A549 (cell line): ENCODE results near the gene CPNE7. TPM values are rescaled to one million over a fixed set of nuclear protein-coding genes. Genes with fewer than 3 reads are reported as not detected.

ENCODE experiments used
- ATAC-seq, 2 experiments: fragments of 200-7000 bp in 1 of 2; fragments of >200 bp in 1 of 2; cut with Nextera tagmentation in 1 of 2; cut with Tn5 transposase in 1 of 2; 3 replicates each; pipeline versions ENCODE4 v1.8.0 to v1.9.1; 2018 to 2020; ENCODE audit warnings: mild to moderate bottlenecking in 1 of 2, moderate library complexity in 1 of 2
- CTCF ChIA-PET: fragments of 300-600 bp; sonication (Branson Sonifier 250); formaldehyde crosslinking; extraction: SDS; loops from one replicate; lab custom pipeline; 2021; ENCODE audit warnings: antibody characterized with exemption, inconsistent platforms; lab: Yijun Ruan, JAX
- POLR2A ChIA-PET: fragments of 350-600 bp; formaldehyde crosslinking; extraction: SDS; loops from one replicate; lab custom pipeline; 2021; ENCODE audit warnings: antibody characterized with exemption, inconsistent platforms; lab: Yijun Ruan, JAX
- DNase-seq, 2 experiments: peaks; one replicate each; pipeline versions ENCODE4 v3.0.0 to v3.0.0-alpha.2; 2011 to 2016; ENCODE audit warnings: low read depth in 1 of 2, low spot score in 1 of 2
- FAIRE-seq: peaks from 2 replicates; lab custom pipeline; 2011; peaks lifted over from hg19 to GRCh38; lab: Jason Lieb, UNC
- H3K27ac ChIP-seq, 2 experiments: fragments of >200 bp; sonication (Bioruptor Twin); formaldehyde crosslinking; 3 replicates each; pipeline ENCODE4 v1.5.1; 2016 to 2017
- H3K4me1 ChIP-seq: fragments of >200 bp; sonication (Bioruptor Twin); formaldehyde crosslinking; 3 replicates; pipeline ENCODE4 v1.6.1; 2016
- H3K4me2 ChIP-seq: fragments of >200 bp; sonication (Bioruptor Twin); formaldehyde crosslinking; 3 replicates; pipeline ENCODE4 v1.6.1; 2016
- H3K4me3 ChIP-seq: fragments of >200 bp; sonication (Bioruptor Twin); formaldehyde crosslinking; 3 replicates; pipeline ENCODE4 v1.5.1; 2016
- H3K9me3 ChIP-seq: fragments of >200 bp; sonication (Bioruptor Twin); formaldehyde crosslinking; 3 replicates; pipeline ENCODE4 v1.6.1; 2016
- CHD2 ChIP-seq: fragments of 150-350 bp; IDR thresholded peaks from 2 replicates; pipeline ENCODE4 v1.6.1; 2014; ENCODE audit warnings: low read length; ENCODE audit not compliant: partially characterized antibody
- EHF ChIP-seq: fragments of 250-450 bp; sonication (Bioruptor Pico); IDR thresholded peaks from 2 replicates; pipeline ENCODE4 v1.5.0; 2020; ENCODE audit warnings: mild to moderate bottlenecking
- EHMT2 ChIP-seq: fragments of 200-600 bp; sonication (generic); IDR thresholded peaks from 2 replicates; pipeline ENCODE4 v1.6.1; 2016; ENCODE audit warnings: antibody characterized with exemption, low read depth, mild to moderate bottlenecking, moderate library complexity
- FOSL2 ChIP-seq, 2 experiments: fragments of 450-650 bp in 1 of 2; fragments of >200 bp in 1 of 2; sonication (Bioruptor Twin) in 1 of 2; formaldehyde crosslinking; IDR thresholded peaks; 2 replicates each; pipeline versions ENCODE4 v1.5.0 to v1.6.1; 2016 to 2020; ENCODE audit warnings: mild to moderate bottlenecking in 1 of 2, moderate library complexity in 1 of 2
- FOXS1 ChIP-seq: fragments of 250-450 bp; sonication (Bioruptor Pico); IDR thresholded peaks from 2 replicates; pipeline ENCODE4 v1.5.0; 2020; ENCODE audit warnings: mild to moderate bottlenecking, moderate library complexity
- HOXA7 ChIP-seq: fragments of 250-450 bp; sonication (Bioruptor Pico); IDR thresholded peaks from 2 replicates; pipeline ENCODE4 v1.5.0; 2020; ENCODE audit warnings: mild to moderate bottlenecking, moderate library complexity
- HOXB13 ChIP-seq: fragments of 250-450 bp; sonication (Bioruptor Pico); IDR thresholded peaks from 2 replicates; pipeline ENCODE4 v1.5.0; 2020; ENCODE audit warnings: low read depth, mild to moderate bottlenecking, moderate library complexity
- MYC ChIP-seq: IDR thresholded peaks from 2 replicates; pipeline ENCODE4 v1.6.1; 2012; ENCODE audit warnings: mild to moderate bottlenecking, inconsistent platforms, low read length, improper control_type of control experiment, borderline replicate concordance
- POLR2A ChIP-seq: IDR thresholded peaks from 2 replicates; pipeline ENCODE4 v1.6.1; 2012; ENCODE audit warnings: mild to moderate bottlenecking, low read length
- POLR2AphosphoS2 ChIP-seq: conservative IDR thresholded peaks from 2 replicates; pipeline ENCODE4 v1.6.1; 2012; ENCODE audit warnings: low read length, improper control_type of control experiment, inconsistent platforms
- RARB ChIP-seq: fragments of 250-450 bp; sonication (Bioruptor Pico); IDR thresholded peaks from 2 replicates; pipeline ENCODE4 v1.8.0; 2021; ENCODE audit warnings: mild to moderate bottlenecking, moderate library complexity
- RCOR1 ChIP-seq: fragments of 150-350 bp; IDR thresholded peaks from 2 replicates; pipeline ENCODE4 v1.6.1; 2014; ENCODE audit warnings: antibody characterized with exemption, low read length, low read depth
- SMC3 ChIP-seq: fragments of >200 bp; sonication (Bioruptor Twin); formaldehyde crosslinking; IDR thresholded peaks from 3 replicates; pipeline ENCODE4 v1.6.1; 2018; ENCODE audit warnings: inconsistent platforms
- SREBF2 ChIP-seq: fragments of 450-650 bp; IDR thresholded peaks from 2 replicates; pipeline ENCODE4 v1.6.1; 2014; ENCODE audit warnings: mild to moderate bottlenecking, moderate library complexity
- TFCP2L1 ChIP-seq: fragments of 250-450 bp; sonication (Bioruptor Pico); IDR thresholded peaks from 2 replicates; pipeline ENCODE4 v1.5.0; 2021; ENCODE audit warnings: mild to moderate bottlenecking
- ZC3H11A ChIP-seq: fragments of 450-650 bp; IDR thresholded peaks from 2 replicates; pipeline ENCODE4 v1.6.1; 2014; ENCODE audit warnings: antibody characterized with exemption, mild to moderate bottlenecking
- WGBS: methylation state at CpG from one replicate; pipeline ENCODE4 v1.1.6; 2017; ENCODE audit errors: missing lambda C conversion rate; 5-methylcytosine and 5-hydroxymethylcytosine counted together
- polyA plus RNA-seq, 4 experiments: library from polyadenylated mRNA; depleted of rRNA in 3 of 4; stranded (reverse); fragments of >200 nt; fragmentation: RNase III in 1 of 4; extraction: RNeasy Plus Mini Kit Qiagen cat#74134 plus additional on column Dnase treatment in 1 of 4; gene quantifications; 2 replicates in 3 of 4; 3 replicates in 1 of 4; pipeline ENCODE4 v1.2.3, GENCODE V29; 2011 to 2017
- TF ChIP-seq, protein P1 (sequence below): fragments of 450-650 bp; IDR thresholded peaks from 2 replicates; pipeline ENCODE4 v1.6.1; 2014; ENCODE audit warnings: antibody characterized with exemption
- TF ChIP-seq, protein P2 (sequence below): fragments of >200 bp; sonication (Bioruptor Twin); formaldehyde crosslinking; IDR thresholded peaks from 2 replicates; pipeline ENCODE4 v1.6.1; 2016
- TF ChIP-seq, protein P3 (sequence below): IDR thresholded peaks from 2 replicates; pipeline ENCODE4 v1.6.1; 2012
- TF ChIP-seq, protein P4 (sequence below): IDR thresholded peaks from 2 replicates; pipeline ENCODE4 v1.6.1; 2012

The CPNE7 gene
- polyA plus RNA-seq, 2 of the 4 experiments (the other 2 are of a cell fraction), result 22.8 to 45.2 TPM

DNA sequence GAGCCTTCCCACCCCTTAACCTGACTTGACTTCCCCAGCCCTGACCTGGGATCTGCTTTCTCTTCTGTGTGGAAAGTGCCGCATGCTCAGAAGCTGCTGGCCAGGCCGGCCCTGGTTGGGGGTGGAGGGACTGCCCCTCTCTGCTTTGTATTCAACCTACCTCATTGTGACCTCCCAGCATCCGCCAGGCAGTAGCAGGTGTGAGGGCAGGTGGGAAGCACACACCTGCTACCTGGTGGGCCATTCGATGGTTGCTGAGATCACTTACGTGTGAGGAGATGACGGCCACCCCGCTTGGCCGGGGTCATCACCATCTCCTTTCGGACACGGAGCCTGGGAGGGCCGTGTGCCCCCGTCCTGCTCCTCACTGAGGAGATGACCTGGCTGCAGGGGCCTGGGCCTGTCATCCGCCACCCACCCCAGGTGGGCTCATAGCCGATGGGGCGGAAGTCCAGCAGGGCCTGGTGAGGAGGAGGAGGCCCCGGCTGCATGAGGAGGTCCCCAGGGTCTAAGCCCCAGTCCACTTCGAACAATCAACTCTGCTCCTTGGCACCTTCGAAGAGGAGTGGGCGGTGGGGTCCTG, 7.1 kb downstream of the CPNE7 start:
- Histone ChIP-seq H3K9me3 (no peaks in the 10 kb centered on the region), H3K4me1 (peaks cover 22% of the 10 kb centered on the region), H3K27ac (peak overlapping the region; percentile 78), H3K4me3 (no peak overlapping the region), H3K4me2 (no peak overlapping the region; the same call in 2 of the 3 replicates)
- FAIRE-seq (no peak), ATAC-seq (no peak), DNase-seq (no peak)
- ChIA-PET CTCF (interaction anchor here (1.6 to 3.8 kb wide), 2 partner anchors 17 to 33 kb away, joined by 6 to 17 read pairs; no protein-coding TSS in a partner anchor), POLR2A (no interaction called here)
- TF ChIP-seq, protein P1, sequence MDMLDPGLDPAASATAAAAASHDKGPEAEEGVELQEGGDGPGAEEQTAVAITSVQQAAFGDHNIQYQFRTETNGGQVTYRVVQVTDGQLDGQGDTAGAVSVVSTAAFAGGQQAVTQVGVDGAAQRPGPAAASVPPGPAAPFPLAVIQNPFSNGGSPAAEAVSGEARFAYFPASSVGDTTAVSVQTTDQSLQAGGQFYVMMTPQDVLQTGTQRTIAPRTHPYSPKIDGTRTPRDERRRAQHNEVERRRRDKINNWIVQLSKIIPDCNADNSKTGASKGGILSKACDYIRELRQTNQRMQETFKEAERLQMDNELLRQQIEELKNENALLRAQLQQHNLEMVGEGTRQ, result no peak
- TF ChIP-seq, protein P2, sequence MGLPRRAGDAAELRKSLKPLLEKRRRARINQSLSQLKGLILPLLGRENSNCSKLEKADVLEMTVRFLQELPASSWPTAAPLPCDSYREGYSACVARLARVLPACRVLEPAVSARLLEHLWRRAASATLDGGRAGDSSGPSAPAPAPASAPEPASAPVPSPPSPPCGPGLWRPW, result no peak
- TF ChIP-seq HOXB13 (CRISPR knock-in tag) (no peak), RCOR1 (no peak), FOXS1 (CRISPR knock-in tag) (no peak), POLR2AphosphoS2 (no peak), RARB (CRISPR knock-in tag) (no peak), CHD2 (no peak), EHMT2 (no peak)
- TF ChIP-seq, protein P3, sequence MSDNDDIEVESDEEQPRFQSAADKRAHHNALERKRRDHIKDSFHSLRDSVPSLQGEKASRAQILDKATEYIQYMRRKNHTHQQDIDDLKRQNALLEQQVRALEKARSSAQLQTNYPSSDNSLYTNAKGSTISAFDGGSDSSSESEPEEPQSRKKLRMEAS, result no peak
- TF ChIP-seq, protein P4, sequence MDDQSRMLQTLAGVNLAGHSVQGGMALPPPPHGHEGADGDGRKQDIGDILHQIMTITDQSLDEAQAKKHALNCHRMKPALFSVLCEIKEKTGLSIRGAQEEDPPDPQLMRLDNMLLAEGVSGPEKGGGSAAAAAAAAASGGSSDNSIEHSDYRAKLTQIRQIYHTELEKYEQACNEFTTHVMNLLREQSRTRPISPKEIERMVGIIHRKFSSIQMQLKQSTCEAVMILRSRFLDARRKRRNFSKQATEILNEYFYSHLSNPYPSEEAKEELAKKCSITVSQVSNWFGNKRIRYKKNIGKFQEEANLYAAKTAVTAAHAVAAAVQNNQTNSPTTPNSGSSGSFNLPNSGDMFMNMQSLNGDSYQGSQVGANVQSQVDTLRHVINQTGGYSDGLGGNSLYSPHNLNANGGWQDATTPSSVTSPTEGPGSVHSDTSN, result no peak
- 98% methylated on average over 10 of the region's 19 CpGs for WGBS

DNA sequence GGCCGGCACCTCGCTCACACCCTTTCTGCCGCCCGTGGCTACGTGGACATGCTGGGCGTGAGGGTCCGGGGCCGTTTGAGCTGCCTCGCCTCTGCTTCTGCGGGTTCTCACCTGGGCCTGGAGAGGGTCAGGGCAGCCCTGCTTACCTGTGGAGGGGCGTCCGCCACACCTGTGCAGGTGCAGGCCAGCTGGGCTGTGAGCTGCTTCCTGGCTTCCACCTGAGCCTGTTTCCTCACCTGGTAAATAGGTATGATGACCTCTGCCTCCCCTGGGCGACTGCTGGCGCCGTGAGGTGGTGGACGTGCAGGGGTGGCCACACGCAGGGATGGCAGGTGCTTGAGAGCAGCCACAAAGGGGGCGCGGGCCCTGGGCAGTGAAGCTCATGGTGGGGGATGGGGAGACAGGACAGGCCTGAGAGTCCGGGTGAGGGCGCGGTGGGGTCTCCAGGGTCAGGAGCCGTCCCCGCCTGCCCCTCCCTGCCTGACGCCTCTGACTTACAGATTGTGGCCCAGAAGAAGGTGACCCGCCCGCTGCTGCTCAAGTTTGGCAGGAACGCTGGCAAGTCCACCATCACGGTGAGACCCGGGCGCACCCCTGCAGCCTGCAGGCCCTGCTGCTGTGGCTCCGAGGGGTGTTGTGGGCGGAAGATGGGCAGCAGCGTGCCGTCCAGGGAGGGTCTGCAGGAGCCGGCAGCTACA, 7.8 kb downstream of the CPNE7 start:
- no peak for ATAC-seq
- ChIA-PET POLR2A (no interaction called here), CTCF (interaction anchor here (1.6 to 3.8 kb wide), 4 partner anchors 17 to 85 kb away, joined by 4 to 17 read pairs (median 8); no protein-coding TSS in a partner anchor)
- H3K4me3 ChIP-seq, result no peak overlapping the region
- H3K9me3 ChIP-seq, result no peaks in the 10 kb centered on the region
- no peak overlapping the region for H3K4me2 ChIP-seq
- peak overlapping the region in 1 of 2 experiments; percentile 1; a peak in 1 of 6 replicates for H3K27ac ChIP-seq
- DNase-seq, result no peak
- no peak for FAIRE-seq
- WGBS, result 94% methylated on average over 35 of the region's 36 CpGs
- TF ChIP-seq FOSL2 (IDR thresholded peaks at IDR 0.05) (no peak), FOSL2 (CRISPR knock-in tag; IDR thresholded peaks at IDR 0.05) (no peak), MYC (no peak), ZC3H11A (no peak), TFCP2L1 (CRISPR knock-in tag) (no peak), SMC3 (no peak), RCOR1 (no peak), SREBF2 (no peak), HOXA7 (CRISPR knock-in tag) (no peak), POLR2A (no peak), EHF (CRISPR knock-in tag) (no peak), HOXB13 (CRISPR knock-in tag) (no peak)
- peaks cover 22% of the 10 kb centered on the region for H3K4me1 ChIP-seq
